WI38 (cell line): ENCODE results near the gene CEP72.

Experiments
- H3K4me3 ChIP-seq: 2 replicates; pipeline ENCODE4 v1.5.1; 2011; ENCODE audit warnings: low read depth, mild to moderate bottlenecking, control low read depth, low read length
- TF ChIP-seq, protein P1 (sequence below): IDR thresholded peaks from 2 replicates; pipeline ENCODE4 v1.5.1; 2012; ENCODE audit warnings: low read depth, mild to moderate bottlenecking, control low read depth, low read length

The CEP72 gene

GRCh38 chr5:569358-569867 lies 42.7 kb upstream of the CEP72 start:
- H3K4me3 ChIP-seq, result no peak overlapping the region
- TF ChIP-seq, protein P1, sequence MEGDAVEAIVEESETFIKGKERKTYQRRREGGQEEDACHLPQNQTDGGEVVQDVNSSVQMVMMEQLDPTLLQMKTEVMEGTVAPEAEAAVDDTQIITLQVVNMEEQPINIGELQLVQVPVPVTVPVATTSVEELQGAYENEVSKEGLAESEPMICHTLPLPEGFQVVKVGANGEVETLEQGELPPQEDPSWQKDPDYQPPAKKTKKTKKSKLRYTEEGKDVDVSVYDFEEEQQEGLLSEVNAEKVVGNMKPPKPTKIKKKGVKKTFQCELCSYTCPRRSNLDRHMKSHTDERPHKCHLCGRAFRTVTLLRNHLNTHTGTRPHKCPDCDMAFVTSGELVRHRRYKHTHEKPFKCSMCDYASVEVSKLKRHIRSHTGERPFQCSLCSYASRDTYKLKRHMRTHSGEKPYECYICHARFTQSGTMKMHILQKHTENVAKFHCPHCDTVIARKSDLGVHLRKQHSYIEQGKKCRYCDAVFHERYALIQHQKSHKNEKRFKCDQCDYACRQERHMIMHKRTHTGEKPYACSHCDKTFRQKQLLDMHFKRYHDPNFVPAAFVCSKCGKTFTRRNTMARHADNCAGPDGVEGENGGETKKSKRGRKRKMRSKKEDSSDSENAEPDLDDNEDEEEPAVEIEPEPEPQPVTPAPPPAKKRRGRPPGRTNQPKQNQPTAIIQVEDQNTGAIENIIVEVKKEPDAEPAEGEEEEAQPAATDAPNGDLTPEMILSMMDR, result no peak

GRCh38 chr5:569868-570361 lies 42.2 kb upstream of the CEP72 start:
- H3K4me3 ChIP-seq, result no peak overlapping the region
- TF ChIP-seq, protein P1, result no peak

DNA sequence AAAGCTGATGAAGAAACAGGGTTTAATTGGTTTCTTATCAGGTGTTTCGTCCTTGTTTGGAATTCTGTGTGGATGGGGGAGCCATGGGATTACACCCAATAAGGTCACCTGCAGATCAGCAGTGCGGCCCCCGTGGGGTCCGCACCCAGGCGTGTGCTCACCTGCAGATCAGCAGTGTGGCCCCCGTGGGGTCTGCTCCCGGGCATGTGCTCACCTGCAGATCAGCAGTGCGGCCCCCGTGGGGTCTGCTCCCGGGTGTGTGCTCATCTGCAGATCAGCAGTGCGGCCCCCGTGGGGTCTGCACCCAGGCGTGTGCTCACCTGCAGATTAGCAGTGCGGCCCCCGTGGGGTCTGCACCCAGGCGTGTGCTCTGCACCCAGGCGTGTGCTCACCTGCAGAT lies 41.7 kb upstream of the CEP72 start:
- TF ChIP-seq, protein P1, result no peak
- H3K4me3 ChIP-seq, result no peak overlapping the region

- H3K4me3 ChIP-seq, result no peak overlapping the region
- TF ChIP-seq, protein P1, result no peak
Measured at GRCh38 chr5:570886-571285, 41.3 kb upstream of the CEP72 start.

- no peak overlapping the region for H3K4me3 ChIP-seq
- TF ChIP-seq, protein P1, result no peak
Measured at GRCh38 chr5:571791-572190, 40.3 kb upstream of the CEP72 start.

- TF ChIP-seq, protein P1, result no peak
- H3K4me3 ChIP-seq, result no peak overlapping the region
Measured at GRCh38 chr5:572398-573019, 39.6 kb upstream of the CEP72 start.

GRCh38 chr5:573206-573605 lies 38.9 kb upstream of the CEP72 start:
- TF ChIP-seq, protein P1, result no peak
- H3K4me3 ChIP-seq, result no peak overlapping the region
